GM19455 (cell line): ENCODE measurements around the gene SPDYC.
"Not testable (repeated sequence)": the region's sequence is repeated elsewhere in the genome, so short reads cannot be mapped to it uniquely, and the experiment has no call there.

Experiments used
- ATAC-seq: cut with Tn5 transposase; IDR thresholded peaks from one replicate; pipeline ENCODE4 v1.9.1; 2021; ENCODE audit not compliant: unreplicated experiment

Gene SPDYC

GRCh38 chr11:65167656-65168055 lies 2.4 kb upstream of the SPDYC start:
- ATAC-seq: no peak

- ATAC-seq: no peak
Observed at GRCh38 chr11:65169164-65169641, 830 bp upstream of the SPDYC start.

- ATAC-seq: no peak
Observed at GRCh38 chr11:65172600-65172999, 2.6 kb downstream of the SPDYC start.

GRCh38 chr11:65174571-65175010 lies 4.6 kb downstream of the SPDYC start:
- not testable (repeated sequence) for ATAC-seq

- ATAC-seq: peak; percentile 55
Observed at GRCh38 chr11:65180877-65181568, 11.0 kb downstream of the SPDYC start.

- peak; percentile 28 for ATAC-seq
Observed at GRCh38 chr11:65181569-65182257, 11.7 kb downstream of the SPDYC start, which contains the start of gene CAPN1. TSS of gene CAPN1 (plus strand) at chr11:65181928. CDS start at chr11:65182702, 774 bp downstream.

GRCh38 chr11:65182258-65183170 lies 12.5 kb downstream of the SPDYC start:
- ATAC-seq: no peak

GRCh38 chr11:65183201-65183891 lies 13.3 kb downstream of the SPDYC start:
- ATAC-seq: no peak

- ATAC-seq: no peak
Observed at GRCh38 chr11:65184146-65184545, 14.1 kb downstream of the SPDYC start.

- ATAC-seq: no peak
Observed at GRCh38 chr11:65185171-65185570, 15.1 kb downstream of the SPDYC start.

- ATAC-seq: no peak
Observed at GRCh38 chr11:65185869-65186341, 15.9 kb downstream of the SPDYC start.

- no peak for ATAC-seq
Observed at GRCh38 chr11:65186701-65187100, 16.7 kb downstream of the SPDYC start.

GRCh38 chr11:65187146-65187675 lies 17.2 kb downstream of the SPDYC start:
- ATAC-seq: no peak

GRCh38 chr11:65187971-65188461 lies 18.0 kb downstream of the SPDYC start:
- no peak for ATAC-seq

GRCh38 chr11:65188486-65188885 lies 18.5 kb downstream of the SPDYC start:
- no peak for ATAC-seq

GRCh38 chr11:65189191-65189590 lies 19.2 kb downstream of the SPDYC start:
- ATAC-seq: no peak

GRCh38 chr11:65194564-65194963 lies 24.5 kb downstream of the SPDYC start:
- ATAC-seq: no peak

GRCh38 chr11:65204143-65204542 lies 34.1 kb downstream of the SPDYC start:
- no peak for ATAC-seq

GRCh38 chr11:65204646-65205601 lies 34.9 kb downstream of the SPDYC start:
- ATAC-seq: no peak
